Neural cell (in vitro differentiated cells): ENCODE results near the gene SLC25A47. TPM values are rescaled to one million over a fixed set of nuclear protein-coding genes. Genes with fewer than 3 reads are reported as not detected.

ENCODE experiments used
- H2AFZ ChIP-seq: fragments of 200-600, 300-800 bp; sonication (generic), shearing (Covaris generic); 2 replicates; pipeline ENCODE4 v1.6.0; 2014; ENCODE audit warnings: low read depth, mild to moderate bottlenecking, antibody characterized with exemption, low read length, moderate library complexity
- H3F3A ChIP-seq: fragments of 200-600 bp; shearing (Covaris generic); 2 replicates; pipeline ENCODE4 v1.6.1; 2016; ENCODE audit warnings: mild to moderate bottlenecking, moderate library complexity, mixed read lengths, antibody characterized with exemption, low read length; ENCODE audit not compliant: insufficient read depth, poor library complexity, severe bottlenecking
- H3K27ac ChIP-seq: fragments of 200-600, 300-800 bp; sonication (generic), shearing (Covaris generic); 2 replicates; pipeline ENCODE4 v1.5.1; 2014; ENCODE audit warnings: mild to moderate bottlenecking, low read length, moderate library complexity
- H3K27me3 ChIP-seq: fragments of 300-800, 200-600 bp; sonication (generic), shearing (Covaris generic); 2 replicates; pipeline ENCODE4 v1.6.0; 2014; ENCODE audit warnings: mild to moderate bottlenecking, low read depth, low read length, moderate library complexity; ENCODE audit not compliant: insufficient read depth
- H3K36me3 ChIP-seq: fragments of 300-800, 200-600 bp; sonication (generic), shearing (Covaris generic); 2 replicates; pipeline ENCODE4 v1.5.1; 2014; ENCODE audit warnings: mild to moderate bottlenecking, antibody characterized with exemption, low read length, moderate library complexity; ENCODE audit not compliant: insufficient read depth
- H3K4me2 ChIP-seq: fragments of 300-800, 200-600 bp; sonication (generic), shearing (Covaris generic); 2 replicates; pipeline ENCODE4 v1.6.0; 2014; ENCODE audit warnings: mild to moderate bottlenecking, low read length
- H3K4me3 ChIP-seq: fragments of 300-800, 200-600 bp; sonication (generic), shearing (Covaris generic); 2 replicates; pipeline ENCODE4 v1.5.1; 2014; ENCODE audit warnings: mild to moderate bottlenecking, low read length, moderate library complexity
- H3K79me2 ChIP-seq: fragments of 200-600 bp; shearing (Covaris generic); replicated peaks from 2 replicates; pipeline ENCODE4 v1.6.0; 2014; ENCODE audit warnings: mild to moderate bottlenecking, low read length, moderate library complexity; ENCODE audit not compliant: insufficient read depth
- H3K9ac ChIP-seq: fragments of 300-800, 200-600 bp; sonication (generic), shearing (Covaris generic); 2 replicates; pipeline ENCODE4 v1.6.1; 2016; ENCODE audit warnings: mild to moderate bottlenecking, low read length, mixed read lengths
- H3K9me2 ChIP-seq: fragments of 200-600 bp; shearing (Covaris generic); 2 replicates; pipeline ENCODE4 v1.6.1; 2016; ENCODE audit warnings: mild to moderate bottlenecking, low read length, mixed read lengths; ENCODE audit not compliant: insufficient read depth
- H3K9me3 ChIP-seq: fragments of 200-600, 300-800 bp; sonication (generic), shearing (Covaris generic); 2 replicates; pipeline ENCODE4 v1.6.1; 2016; ENCODE audit warnings: mild to moderate bottlenecking, mixed run types, low read length, moderate library complexity, mixed read lengths
- H4K20me1 ChIP-seq: fragments of 200-600 bp; shearing (Covaris generic); 2 replicates; pipeline ENCODE4 v1.6.1; 2016; ENCODE audit warnings: mild to moderate bottlenecking, mixed run types; ENCODE audit not compliant: insufficient read depth
- CTCF ChIP-seq: fragments of 450-650 bp; IDR thresholded peaks from 2 replicates; pipeline ENCODE4 v1.5.1; 2014; ENCODE audit warnings: antibody characterized with exemption, mild to moderate bottlenecking, moderate library complexity; ENCODE audit not compliant: poor library complexity, severe bottlenecking
- EP300 ChIP-seq: fragments of 450-650 bp; conservative IDR thresholded peaks from 2 replicates; pipeline ENCODE4 v1.6.1; 2014; ENCODE audit warnings: antibody characterized with exemption, mild to moderate bottlenecking, moderate library complexity; ENCODE audit not compliant: poor library complexity, severe bottlenecking
- EZH2 ChIP-seq: fragments of 200-600, 300-800 bp; shearing (Covaris generic), sonication (generic); IDR thresholded peaks from 2 replicates; pipeline ENCODE4 v1.6.1; 2014; ENCODE audit warnings: antibody characterized with exemption, low read length, borderline replicate concordance, mild to moderate bottlenecking; ENCODE audit not compliant: insufficient read depth, poor library complexity, severe bottlenecking
- MXI1 ChIP-seq: fragments of 450-650 bp; conservative IDR thresholded peaks from 2 replicates; pipeline ENCODE4 v1.6.1; 2014; ENCODE audit warnings: antibody characterized with exemption, mild to moderate bottlenecking; ENCODE audit not compliant: poor library complexity, severe bottlenecking
- POLR2AphosphoS5 ChIP-seq: IDR thresholded peaks from 2 replicates; pipeline ENCODE4 v1.6.1; 2012
- RAD21 ChIP-seq: fragments of 450-650 bp; conservative IDR thresholded peaks from 2 replicates; pipeline ENCODE4 v1.6.1; 2014; ENCODE audit warnings: antibody characterized with exemption, mild to moderate bottlenecking, moderate library complexity
- REST ChIP-seq: IDR thresholded peaks from 2 replicates; pipeline ENCODE4 v1.6.1; 2012; ENCODE audit warnings: borderline replicate concordance
- SMC3 ChIP-seq: fragments of 450-650 bp; conservative IDR thresholded peaks from 2 replicates; pipeline ENCODE4 v1.6.1; 2014; ENCODE audit warnings: antibody characterized with exemption, mild to moderate bottlenecking, moderate library complexity; ENCODE audit not compliant: poor library complexity
- TAF1 ChIP-seq: IDR thresholded peaks from 2 replicates; pipeline ENCODE4 v1.6.1; 2012; ENCODE audit warnings: low read depth
- polyA plus RNA-seq: library from polyadenylated mRNA; depleted of rRNA; stranded (reverse); fragments of >200 nt; gene quantifications from 2 replicates; pipeline ENCODE4 v1.2.3, GENCODE V29; 2014

Gene SLC25A47
- polyA plus RNA-seq, 1 donor from 2014 or later = not detected

GRCh38 chr14:100330007-100330344, 6.8 kb downstream of the SLC25A47 start:
- no peak overlapping the region for H3K4me2 ChIP-seq
- no peak overlapping the region for H3K9ac ChIP-seq
- no peaks in the 10 kb centered on the region for H3K36me3 ChIP-seq
- H3K9me3 ChIP-seq = no peaks in the 10 kb centered on the region
- no peaks in the 10 kb centered on the region for H3K79me2 ChIP-seq
- H3K27me3 ChIP-seq = no peaks in the 10 kb centered on the region
- H3K4me3 ChIP-seq = no peak overlapping the region
- no peak overlapping the region for H2AFZ ChIP-seq
- H3K27ac ChIP-seq = no peak overlapping the region
- H3F3A ChIP-seq = no peaks in the 10 kb centered on the region
- no peaks in the 10 kb centered on the region for H3K9me2 ChIP-seq
- no peaks in the 10 kb centered on the region for H4K20me1 ChIP-seq
- no peak for TF ChIP-seq MXI1
- no peak for TF ChIP-seq EZH2
- TF ChIP-seq EP300 = no peak
- no peak for TF ChIP-seq CTCF
- TF ChIP-seq RAD21 = no peak
- no peak for TF ChIP-seq REST
- no peak for TF ChIP-seq SMC3
- no peak for TF ChIP-seq TAF1
- TF ChIP-seq POLR2AphosphoS5 = no peak

- H4K20me1 ChIP-seq = no peaks in the 10 kb centered on the region
- H3K9ac ChIP-seq = no peak overlapping the region
- H3K9me3 ChIP-seq = no peaks in the 10 kb centered on the region
- no peaks in the 10 kb centered on the region for H3K9me2 ChIP-seq
- no peak overlapping the region for H3K4me2 ChIP-seq
- no peaks in the 10 kb centered on the region for H3K36me3 ChIP-seq
- no peak overlapping the region for H3K27ac ChIP-seq
- H3K79me2 ChIP-seq = no peaks in the 10 kb centered on the region
- no peaks in the 10 kb centered on the region for H3K27me3 ChIP-seq
- TF ChIP-seq EP300 (no peak), SMC3 (no peak), EZH2 (no peak), TAF1 (no peak), CTCF (no peak)
- no peak overlapping the region for H3K4me3 ChIP-seq
- no peaks in the 10 kb centered on the region for H3F3A ChIP-seq
- H2AFZ ChIP-seq = no peak overlapping the region
These were observed 7.3 kb downstream of the SLC25A47 start for GRCh38 chr14:100330388-100330931.
